ENCODE results near the gene TTBK1.

- TF ChIP-seq, protein P1, sequence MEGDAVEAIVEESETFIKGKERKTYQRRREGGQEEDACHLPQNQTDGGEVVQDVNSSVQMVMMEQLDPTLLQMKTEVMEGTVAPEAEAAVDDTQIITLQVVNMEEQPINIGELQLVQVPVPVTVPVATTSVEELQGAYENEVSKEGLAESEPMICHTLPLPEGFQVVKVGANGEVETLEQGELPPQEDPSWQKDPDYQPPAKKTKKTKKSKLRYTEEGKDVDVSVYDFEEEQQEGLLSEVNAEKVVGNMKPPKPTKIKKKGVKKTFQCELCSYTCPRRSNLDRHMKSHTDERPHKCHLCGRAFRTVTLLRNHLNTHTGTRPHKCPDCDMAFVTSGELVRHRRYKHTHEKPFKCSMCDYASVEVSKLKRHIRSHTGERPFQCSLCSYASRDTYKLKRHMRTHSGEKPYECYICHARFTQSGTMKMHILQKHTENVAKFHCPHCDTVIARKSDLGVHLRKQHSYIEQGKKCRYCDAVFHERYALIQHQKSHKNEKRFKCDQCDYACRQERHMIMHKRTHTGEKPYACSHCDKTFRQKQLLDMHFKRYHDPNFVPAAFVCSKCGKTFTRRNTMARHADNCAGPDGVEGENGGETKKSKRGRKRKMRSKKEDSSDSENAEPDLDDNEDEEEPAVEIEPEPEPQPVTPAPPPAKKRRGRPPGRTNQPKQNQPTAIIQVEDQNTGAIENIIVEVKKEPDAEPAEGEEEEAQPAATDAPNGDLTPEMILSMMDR (IDR thresholded peaks at IDR 0.05; ENCODE audit: low read depth, low read length): no peak
- TF ChIP-seq EZH2phosphoT487 (IDR thresholded peaks at IDR 0.05; ENCODE audit: low read depth): no peak
These were observed 43.2 kb downstream of the TTBK1 start for GRCh38 chr6:43286456-43286979.

Measured in OCI-LY3 (cell line).